Loucy (cell line): ENCODE measurements around the gene CUEDC2.

Experiments
- H2AFZ ChIP-seq: fragments of 200-600 bp; sonication (generic); 2 replicates; pipeline ENCODE4 v1.6.0; 2016; ENCODE audit warnings: antibody characterized with exemption, mild to moderate bottlenecking, low read length, moderate library complexity
- H3F3A ChIP-seq: fragments of 200-600 bp; 2 replicates; pipeline ENCODE4 v1.6.0; 2016; ENCODE audit warnings: antibody characterized with exemption, low read depth, mild to moderate bottlenecking
- H3K27me3 ChIP-seq: fragments of 200-600 bp; sonication (generic); 2 replicates; pipeline ENCODE4 v1.6.1; 2014; ENCODE audit warnings: low read length, mild to moderate bottlenecking; ENCODE audit not compliant: insufficient read depth, poor library complexity, severe bottlenecking
- H3K36me3 ChIP-seq: fragments of 200-600 bp; sonication (generic); 2 replicates; pipeline ENCODE4 v1.6.1; 2016; ENCODE audit warnings: low read length; ENCODE audit not compliant: insufficient read depth
- H3K4me1 ChIP-seq: fragments of 200-600 bp; sonication (generic); 2 replicates; pipeline ENCODE4 v1.5.1; 2014; ENCODE audit warnings: low read length, mild to moderate bottlenecking; ENCODE audit not compliant: insufficient read depth, poor library complexity, severe bottlenecking
- H3K4me2 ChIP-seq: fragments of 200-600 bp; sonication (generic); 2 replicates; pipeline ENCODE4 v1.6.0; 2014; ENCODE audit warnings: antibody characterized with exemption, low read length, low read depth, mild to moderate bottlenecking; ENCODE audit not compliant: poor library complexity, severe bottlenecking
- H3K4me3 ChIP-seq: fragments of 200-600 bp; sonication (generic); 2 replicates; pipeline ENCODE4 v1.5.1; 2014; ENCODE audit warnings: low read length, mild to moderate bottlenecking, mixed read lengths; ENCODE audit not compliant: poor library complexity, severe bottlenecking
- H3K79me2 ChIP-seq: fragments of 200-600 bp; sonication (generic); 2 replicates; pipeline ENCODE4 v1.6.1; 2014; ENCODE audit warnings: low read length; ENCODE audit not compliant: insufficient read depth
- H3K9ac ChIP-seq: fragments of 200-600 bp; sonication (generic); 2 replicates; pipeline ENCODE4 v1.6.0; 2014; ENCODE audit warnings: mild to moderate bottlenecking, low read depth, low read length, moderate library complexity; ENCODE audit not compliant: poor library complexity, severe bottlenecking
- H3K9me2 ChIP-seq: fragments of 200-600 bp; sonication (generic); replicated peaks from 2 replicates; pipeline ENCODE4 v1.6.1; 2016; ENCODE audit warnings: low read depth, low read length, mixed read lengths
- H3K9me3 ChIP-seq: fragments of 200-600 bp; sonication (generic); 2 replicates; pipeline ENCODE4 v1.6.1; 2014; ENCODE audit warnings: mild to moderate bottlenecking, antibody characterized with exemption, low read length, low read depth; ENCODE audit not compliant: insufficient read depth
- H4K20me1 ChIP-seq: fragments of 200-600 bp; sonication (generic); 2 replicates; pipeline ENCODE4 v1.6.0; 2014; ENCODE audit warnings: antibody characterized with exemption, low read length, mild to moderate bottlenecking; ENCODE audit not compliant: insufficient read depth, poor library complexity, severe bottlenecking
- EZH2phosphoT487 ChIP-seq: fragments of 200-600 bp; IDR thresholded peaks from 2 replicates; pipeline ENCODE4 v1.6.1; 2018; ENCODE audit warnings: antibody characterized with exemption, mild to moderate bottlenecking, moderate library complexity, borderline replicate concordance
- TF ChIP-seq, protein P1 (sequence below): fragments of 200-600 bp; sonication (generic); conservative IDR thresholded peaks from 2 replicates; pipeline ENCODE4 v1.5.1; 2014; ENCODE audit warnings: mild to moderate bottlenecking, antibody characterized with exemption, low read length

Gene CUEDC2

DNA sequence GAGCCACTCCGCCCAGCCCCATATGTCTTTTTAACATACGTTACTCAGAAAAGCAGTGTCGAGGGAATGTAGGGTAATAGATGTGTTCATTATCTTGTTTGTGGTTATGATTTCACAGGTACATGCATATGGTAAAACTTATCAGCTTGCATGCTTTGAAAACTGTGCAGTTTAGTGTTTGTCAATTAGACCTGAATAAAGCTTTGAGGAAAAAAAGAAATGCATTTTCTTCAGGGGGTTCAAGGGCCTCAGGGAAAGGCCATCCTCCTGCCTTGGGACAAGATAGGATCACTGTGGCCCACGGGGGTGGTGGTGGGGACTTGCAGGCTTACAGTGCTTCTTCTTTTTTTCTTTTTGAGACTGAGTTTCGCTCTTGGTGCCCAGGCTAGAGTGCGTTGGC lies 34.9 kb upstream of the CUEDC2 start:
- Histone ChIP-seq H3K27me3 (no peaks in the 10 kb centered on the region), H3K9me3 (no peaks in the 10 kb centered on the region), H3K36me3 (no peaks in the 10 kb centered on the region), H3K4me1 (peaks cover under 1% of the 10 kb centered on the region), H3K4me2 (no peak overlapping the region), H3K79me2 (no peaks in the 10 kb centered on the region), H4K20me1 (no peaks in the 10 kb centered on the region), H3K9ac (no peak overlapping the region), H3K4me3 (no peak overlapping the region), H3K9me2 (no peaks in the 10 kb centered on the region), H2AFZ (no peak overlapping the region), H3F3A (no peaks in the 10 kb centered on the region)
- TF ChIP-seq, protein P1, sequence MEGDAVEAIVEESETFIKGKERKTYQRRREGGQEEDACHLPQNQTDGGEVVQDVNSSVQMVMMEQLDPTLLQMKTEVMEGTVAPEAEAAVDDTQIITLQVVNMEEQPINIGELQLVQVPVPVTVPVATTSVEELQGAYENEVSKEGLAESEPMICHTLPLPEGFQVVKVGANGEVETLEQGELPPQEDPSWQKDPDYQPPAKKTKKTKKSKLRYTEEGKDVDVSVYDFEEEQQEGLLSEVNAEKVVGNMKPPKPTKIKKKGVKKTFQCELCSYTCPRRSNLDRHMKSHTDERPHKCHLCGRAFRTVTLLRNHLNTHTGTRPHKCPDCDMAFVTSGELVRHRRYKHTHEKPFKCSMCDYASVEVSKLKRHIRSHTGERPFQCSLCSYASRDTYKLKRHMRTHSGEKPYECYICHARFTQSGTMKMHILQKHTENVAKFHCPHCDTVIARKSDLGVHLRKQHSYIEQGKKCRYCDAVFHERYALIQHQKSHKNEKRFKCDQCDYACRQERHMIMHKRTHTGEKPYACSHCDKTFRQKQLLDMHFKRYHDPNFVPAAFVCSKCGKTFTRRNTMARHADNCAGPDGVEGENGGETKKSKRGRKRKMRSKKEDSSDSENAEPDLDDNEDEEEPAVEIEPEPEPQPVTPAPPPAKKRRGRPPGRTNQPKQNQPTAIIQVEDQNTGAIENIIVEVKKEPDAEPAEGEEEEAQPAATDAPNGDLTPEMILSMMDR: no peak
- TF ChIP-seq EZH2phosphoT487: no peak

- Histone ChIP-seq H4K20me1 (no peaks in the 10 kb centered on the region), H3K4me3 (no peak overlapping the region), H3K9ac (no peak overlapping the region), H3K4me1 (peaks cover 16% of the 10 kb centered on the region), H2AFZ (no peak overlapping the region), H3F3A (no peaks in the 10 kb centered on the region), H3K9me2 (no peaks in the 10 kb centered on the region), H3K9me3 (no peaks in the 10 kb centered on the region), H3K36me3 (no peaks in the 10 kb centered on the region), H3K79me2 (no peaks in the 10 kb centered on the region), H3K27me3 (no peaks in the 10 kb centered on the region), H3K4me2 (no peak overlapping the region)
- no peak for TF ChIP-seq EZH2phosphoT487
- TF ChIP-seq, protein P1: no peak
Observed at GRCh38 chr10:102465466-102465865, 33.1 kb upstream of the CUEDC2 start.

- no peaks in the 10 kb centered on the region for H3K9me2 ChIP-seq
- TF ChIP-seq, protein P1: no peak
- TF ChIP-seq EZH2phosphoT487: no peak
- no peaks in the 10 kb centered on the region for H3K9me3 ChIP-seq
- no peak overlapping the region for H3K4me3 ChIP-seq
- no peaks in the 10 kb centered on the region for H4K20me1 ChIP-seq
- H2AFZ ChIP-seq: no peak overlapping the region
- no peaks in the 10 kb centered on the region for H3F3A ChIP-seq
- H3K4me2 ChIP-seq: no peak overlapping the region
- no peaks in the 10 kb centered on the region for H3K27me3 ChIP-seq
- no peaks in the 10 kb centered on the region for H3K36me3 ChIP-seq
- H3K79me2 ChIP-seq: no peaks in the 10 kb centered on the region
- H3K9ac ChIP-seq: no peak overlapping the region
- H3K4me1 ChIP-seq: peaks cover 16% of the 10 kb centered on the region
Observed at GRCh38 chr10:102463983-102464382, 31.6 kb upstream of the CUEDC2 start.
